Hematopoietic multipotent progenitor cell treated with erythropoietin and hydrocortisone succinate and interleukin-3 and kit ligand, for 8 days (in vitro differentiated cells): Measurements from ENCODE around the gene SSH2.

ENCODE experiments used
- DNase-seq: peaks from one replicate; pipeline ENCODE4 v3.0.0-alpha.2; 2015

Gene SSH2

DNA sequence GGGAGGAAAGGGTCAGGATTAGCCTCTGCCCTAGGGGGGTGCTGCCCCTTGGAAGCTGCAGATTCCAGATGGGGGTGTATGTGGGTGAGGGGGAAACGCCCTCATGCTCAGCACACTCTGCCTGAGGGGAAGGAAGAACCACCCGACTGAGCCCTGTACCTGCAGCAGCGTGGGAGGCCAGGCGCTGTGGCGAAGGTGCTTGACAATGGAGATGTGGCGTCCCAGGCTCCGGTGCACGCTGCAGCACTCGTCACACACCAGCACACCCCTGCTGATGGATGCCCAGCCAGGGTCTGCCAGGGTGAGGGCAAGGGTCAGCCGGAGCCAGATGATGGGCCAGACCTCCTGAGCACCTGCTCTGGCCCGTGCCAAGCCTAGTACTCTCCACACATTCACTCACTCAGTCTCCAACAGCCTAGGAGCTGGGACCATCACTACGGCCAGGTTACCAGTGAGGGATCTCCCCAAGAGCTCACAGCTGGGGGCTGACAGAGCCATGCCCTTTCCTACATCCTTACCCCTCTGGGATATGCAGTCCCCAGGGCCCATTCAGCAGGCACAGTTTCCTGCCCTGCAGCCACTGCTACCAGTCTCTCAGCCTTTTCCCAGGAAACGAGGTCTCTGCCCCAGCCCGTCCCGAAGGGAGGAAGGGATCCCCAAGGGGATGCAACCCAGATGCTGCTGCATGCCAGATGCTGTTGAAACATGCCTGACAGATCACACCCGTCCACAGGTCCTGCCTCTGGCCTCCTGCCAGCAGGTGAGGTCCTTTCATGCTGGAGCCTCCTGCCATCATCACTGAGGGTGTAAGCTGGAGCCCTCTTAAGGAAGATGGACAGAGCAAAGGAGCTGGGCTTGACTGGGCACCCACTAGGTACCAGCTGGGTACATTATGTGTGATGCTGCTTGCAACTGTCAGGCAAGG is 346.4 kb downstream of the SSH2 start:
- DNase-seq, result no peak

DNA sequence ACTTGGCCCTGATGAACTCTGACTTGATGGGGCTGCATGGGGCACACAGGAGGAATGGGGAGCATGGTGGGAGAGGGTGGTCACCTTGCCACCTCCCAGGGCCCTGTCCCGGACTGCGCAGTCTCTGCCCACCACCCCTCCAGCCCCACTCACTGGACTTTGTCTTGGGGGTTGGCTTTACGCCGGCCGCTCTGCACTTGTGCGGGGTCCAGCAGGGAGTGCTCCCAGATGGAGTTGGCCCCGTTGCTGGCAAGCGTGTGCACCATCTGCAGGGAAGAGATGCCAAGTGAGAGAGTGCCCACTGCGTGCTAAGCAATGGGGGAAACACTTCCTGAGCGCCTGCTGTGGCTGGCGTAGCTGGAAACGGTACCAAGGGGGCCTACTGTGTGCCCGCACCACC is 347.3 kb downstream of the SSH2 start:
- no peak for DNase-seq

DNA sequence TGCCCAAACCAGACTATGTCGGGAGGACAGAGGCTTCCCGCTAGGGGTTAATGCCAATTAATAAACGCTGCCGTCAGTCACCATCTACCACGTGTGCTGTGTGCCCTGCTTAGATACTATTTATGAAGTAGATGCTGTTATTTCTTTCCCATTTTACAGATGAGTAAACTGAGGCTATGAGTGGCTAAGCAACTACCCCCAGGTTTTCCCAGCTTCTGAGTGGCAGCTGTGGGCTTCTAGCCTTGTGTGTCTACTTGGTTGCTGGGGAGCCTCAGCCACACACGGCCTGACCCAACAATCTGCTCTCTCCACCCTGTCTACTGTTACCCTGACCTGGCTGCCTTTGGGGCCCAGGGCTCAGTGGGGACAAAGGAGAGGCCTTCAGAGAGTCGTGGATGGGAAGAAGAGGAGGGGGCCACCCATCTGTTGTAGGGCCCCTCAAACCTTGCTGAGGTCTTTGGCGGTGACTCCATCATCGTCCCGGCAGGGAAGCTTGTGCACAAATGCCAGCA is 347.7 kb downstream of the SSH2 start:
- no peak for DNase-seq

DNA sequence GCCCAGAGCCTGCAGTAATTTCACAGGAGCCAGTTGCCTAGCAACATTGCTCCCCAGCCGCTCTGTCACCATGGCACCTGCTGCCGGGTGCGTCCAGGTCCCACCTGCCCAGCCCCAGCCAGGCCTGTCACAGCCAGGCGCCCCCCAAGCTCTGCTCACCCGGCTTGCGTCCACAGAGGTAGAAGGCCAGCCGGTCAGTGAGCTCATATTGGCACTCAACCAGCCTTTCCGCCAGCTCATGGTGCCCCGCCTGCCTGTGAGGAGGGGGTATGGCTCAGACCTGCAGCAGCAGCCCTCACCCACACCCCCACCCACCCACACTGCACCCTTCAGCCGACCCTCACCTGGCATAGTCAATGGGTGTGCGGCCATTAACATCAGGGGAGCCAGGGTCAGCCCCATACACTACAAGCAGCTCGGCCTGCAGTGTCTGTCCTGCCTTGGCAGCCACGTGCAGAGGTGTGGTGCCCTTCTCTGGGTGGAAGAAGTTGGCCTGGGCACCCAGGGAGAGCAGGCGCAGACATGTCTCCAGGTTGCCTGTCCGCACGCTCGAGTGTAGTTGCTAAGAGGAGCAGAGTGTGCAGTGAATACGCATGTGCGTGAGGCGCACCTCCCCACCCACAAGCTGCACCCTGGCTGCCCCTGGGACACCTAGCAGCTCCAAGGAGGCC is 348.3 kb downstream of the SSH2 start:
- no peak for DNase-seq

DNA sequence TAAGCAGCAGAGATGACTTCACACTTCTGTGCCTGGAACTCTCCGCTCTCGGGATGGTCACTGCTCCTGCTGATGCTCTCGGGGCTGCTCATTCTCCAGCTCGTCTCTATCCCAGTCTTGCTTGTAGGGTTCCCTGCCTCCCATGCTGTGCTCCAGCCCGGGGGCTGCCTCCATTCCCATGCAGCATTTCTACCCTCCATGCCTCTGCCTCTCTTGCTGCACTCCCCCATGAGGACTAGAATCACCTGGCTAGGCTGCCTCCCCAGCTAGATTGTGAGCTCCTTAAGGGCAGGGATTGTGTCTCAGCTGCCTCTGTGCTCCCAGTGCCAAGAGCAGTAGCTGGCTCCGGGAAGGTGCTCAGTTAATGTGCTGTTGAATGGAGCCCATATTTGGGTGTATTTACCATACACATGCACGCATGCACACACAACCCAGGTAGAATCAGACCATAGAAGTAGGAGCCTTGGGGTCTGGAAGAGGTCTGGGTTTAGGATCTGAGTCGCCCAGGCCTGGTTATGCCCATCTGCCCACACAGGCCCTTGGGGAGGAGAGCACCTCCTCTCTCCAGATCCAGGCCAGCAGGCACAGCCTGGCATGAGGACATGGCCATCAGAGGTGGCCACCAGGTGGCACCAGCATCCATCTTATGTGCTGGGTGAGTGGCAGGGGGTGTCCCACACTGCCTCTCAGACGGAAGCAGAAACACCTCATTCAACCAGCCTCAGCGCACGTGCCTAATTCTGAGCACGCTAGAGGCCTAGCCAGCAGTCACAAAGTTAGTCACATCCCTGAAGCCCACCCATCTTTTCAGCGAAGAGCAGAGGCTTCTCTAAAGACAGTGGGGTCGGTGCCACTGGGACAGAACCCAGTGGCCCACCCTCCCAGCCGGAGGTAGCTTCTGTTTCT is 349.9 kb downstream of the SSH2 start:
- peak; percentile 87 for DNase-seq

DNA sequence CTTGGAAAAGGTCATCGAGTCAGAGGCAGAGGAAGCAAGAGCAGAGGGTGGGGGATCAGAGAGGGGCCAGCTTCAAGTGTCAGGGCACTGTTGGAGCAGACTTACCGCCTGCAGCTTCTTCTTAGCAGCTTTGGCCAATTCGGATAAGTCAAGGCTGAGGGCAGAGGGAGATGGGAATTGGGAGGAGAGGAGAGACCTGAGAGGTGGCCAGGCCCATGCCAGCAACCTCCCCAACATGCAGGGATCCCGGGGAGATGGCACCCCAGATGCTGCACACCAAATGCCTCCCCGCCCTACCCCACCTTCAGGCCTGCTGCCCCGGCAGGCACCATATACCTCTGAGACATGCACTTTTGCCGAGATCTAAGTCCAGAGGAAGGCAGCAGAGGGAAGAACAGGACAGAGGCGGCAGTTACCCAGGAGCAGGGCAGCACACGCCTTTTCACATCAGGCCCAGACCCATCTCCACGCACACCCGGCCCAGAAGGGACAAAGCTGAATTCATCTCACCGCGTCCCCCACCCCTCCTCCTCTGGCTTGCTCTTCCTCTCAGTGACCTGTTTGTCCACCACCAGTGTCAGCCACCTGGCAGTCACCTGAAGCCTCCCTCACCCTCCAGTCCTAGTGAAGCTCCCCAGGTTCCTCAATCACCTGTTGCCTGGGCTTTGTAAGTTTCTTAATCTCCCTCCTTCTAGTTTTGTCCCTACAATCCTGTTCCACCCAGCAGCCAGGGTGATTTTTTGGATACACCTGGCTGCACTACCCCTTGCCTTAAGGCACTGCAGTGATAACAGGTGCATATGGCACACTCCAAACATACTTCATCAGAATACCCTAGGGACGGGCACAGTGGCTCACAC is 351.2 kb downstream of the SSH2 start:
- DNase-seq, result no peak

DNA sequence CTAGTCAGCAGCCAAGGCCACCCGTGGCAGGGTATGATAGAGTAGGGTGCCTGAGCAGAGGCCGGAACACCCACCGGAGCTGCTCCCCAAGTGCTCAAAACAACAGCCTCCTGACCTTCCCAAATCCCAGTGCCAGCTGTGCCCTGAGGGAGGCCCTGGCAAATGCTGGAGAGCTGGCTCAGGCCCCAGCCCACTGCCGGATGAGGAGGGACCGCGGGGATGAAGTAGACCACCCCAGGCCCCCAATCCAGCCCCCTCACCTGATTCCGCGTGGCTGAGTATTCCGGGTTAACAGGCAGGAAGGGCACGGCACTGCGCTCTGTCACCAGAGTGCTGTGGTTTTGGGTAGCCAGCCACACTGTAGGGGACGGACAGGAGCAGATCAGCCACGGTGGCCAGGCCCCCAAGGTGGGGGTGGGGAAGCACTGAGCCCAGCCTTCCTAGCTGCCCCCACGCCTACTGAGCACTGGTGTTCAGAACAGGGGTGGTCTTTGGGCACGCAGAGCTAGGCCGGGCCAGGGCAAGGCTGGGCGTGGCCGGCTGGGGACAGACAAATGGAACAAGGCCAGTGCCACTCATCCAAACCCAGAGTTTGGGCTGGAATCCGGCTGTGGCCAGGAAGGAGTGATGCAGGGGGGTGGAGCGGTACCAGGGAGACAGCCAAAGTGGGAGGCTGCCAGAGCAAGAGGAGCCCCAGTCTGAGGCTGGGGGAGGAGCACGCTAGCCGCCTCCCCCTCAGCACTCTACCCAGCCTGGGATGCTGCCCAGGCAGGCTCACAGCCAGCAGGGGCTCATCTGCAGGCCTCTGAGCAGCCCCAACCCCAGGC is 352.4 kb downstream of the SSH2 start:
- DNase-seq, result no peak

DNA sequence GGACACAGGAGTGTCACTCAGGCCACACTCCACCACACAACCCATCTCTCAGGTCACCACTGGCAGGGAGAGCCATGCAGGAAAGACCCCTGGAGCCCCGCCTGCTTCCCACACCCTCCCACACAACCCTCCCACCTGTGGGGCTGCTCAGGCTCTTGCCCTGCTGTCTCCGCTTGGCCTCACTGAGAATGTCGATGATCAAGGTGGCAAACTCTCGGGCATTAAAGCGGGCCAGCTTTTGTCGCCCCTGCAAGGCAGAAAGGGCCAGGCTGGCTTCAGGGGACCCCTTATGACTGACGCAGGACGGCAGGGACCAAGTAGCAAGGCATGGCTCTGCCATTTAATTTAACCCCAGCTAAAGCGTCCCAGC is 353.0 kb downstream of the SSH2 start:
- no peak for DNase-seq

DNA sequence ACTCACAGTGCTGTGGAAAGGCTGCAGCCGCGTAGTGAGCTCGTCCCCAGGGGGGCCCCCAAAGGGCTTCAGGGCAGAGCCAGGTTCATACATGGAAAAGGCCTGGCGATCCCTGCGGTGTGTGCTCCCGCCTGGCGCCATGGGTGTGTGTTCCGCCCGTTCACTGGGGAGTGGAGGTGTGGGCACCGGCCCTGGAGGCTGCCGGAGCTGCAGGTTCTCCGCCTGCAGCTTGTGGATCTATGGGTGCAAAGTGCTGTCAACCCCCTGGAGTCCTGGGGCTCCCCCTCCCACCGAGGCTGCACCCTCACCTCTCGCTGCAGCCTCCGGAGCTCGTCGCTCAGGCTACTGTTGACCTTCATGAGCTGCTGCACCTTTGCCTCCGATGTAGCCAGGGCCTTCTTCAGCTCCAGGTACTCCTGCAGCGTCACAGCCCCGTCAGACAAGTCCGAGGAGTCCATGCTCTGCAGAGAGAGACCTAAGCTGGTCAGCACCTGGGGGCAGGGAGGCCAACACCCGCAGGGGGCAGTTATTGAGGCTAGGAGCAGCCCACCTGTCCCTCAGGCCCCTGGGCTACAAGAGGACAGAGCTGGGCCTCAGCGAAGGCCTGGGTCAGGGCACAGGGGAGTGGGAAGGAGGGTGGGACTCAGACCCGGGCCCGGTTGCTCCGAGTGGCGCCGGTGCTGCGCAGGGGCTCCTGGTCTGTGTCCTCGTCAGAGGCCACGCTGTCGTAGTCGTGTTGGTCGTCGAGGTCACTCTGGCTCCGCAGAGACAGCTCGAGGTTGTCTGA is 353.6 kb downstream of the SSH2 start:
- DNase-seq, result no peak
